Heart left ventricle (tissue), 13 donors: ENCODE measurements around the gene CDK2AP2.

Experiments used
- CTCF ChIP-seq, 12 donors: fragments of 200-600 bp; sonication (generic) in 4 of 12; IDR thresholded peaks; one replicate each; pipeline versions ENCODE4 v1.5.0 to v1.8.0; 2018 to 2022; ENCODE audit warnings: antibody characterized with exemption in 12 of 12, mild to moderate bottlenecking in 5 of 12
- POLR2A ChIP-seq, 2 donors: fragments of 450-650 bp; IDR thresholded peaks; one replicate each; pipeline ENCODE4 v1.6.1; 2017; ENCODE audit warnings: antibody characterized with exemption in 2 of 2, mild to moderate bottlenecking in 2 of 2, moderate library complexity in 2 of 2
- donor health status: ischemic (EF 13 %, LVEDD 7.1; RV severe dilation, severe dysfunction).
- donor health status: DM: no; HTN: yes; CAD: no.
- donor health status: DM: no; HTN: no; CAD: no.
- donor health status: ischemic (EF 25% LVEDD 6.9; RV normal size, moderate dysfunction).
- donor health status: ischemic (EF 25% LVEDD 5.7; RV mildly dilated, moderate dysfunction).
- donor health status: ischemic (EF 35%, LVEDD 5.7; RV mildly dilated, moderate dysfunction).
- donor health status: nonischemic (EF 11% LVEDD 7.7; RV severe dilation, severe dysfunction).
- donor health status: DM: yes; HTN: yes; CAD: no.
- donor health status: PGD.
- donor health status: ischemic (EF 29% LVEDD 5.4; RV normal size, mild dysfunction).
- donor health status: nonischemic (EF 23%, LVEDD 6.1; RV moderate dilation, normal function).

GRCh38 chr11:67538306-67538705 is 30.3 kb upstream of the CDK2AP2 start:
- TF ChIP-seq POLR2A (IDR thresholded peaks at IDR 0.05) (no peak), CTCF (IDR thresholded peaks at IDR 0.05) (no peak)
